Panc1 (cell line): Measurements from ENCODE around the gene JOSD2.

ENCODE experiments used
- POLR2AphosphoS5 ChIP-seq: IDR thresholded peaks from 2 replicates; pipeline ENCODE4 v1.6.1; 2012; ENCODE audit warnings: mild to moderate bottlenecking, low read depth, low read length, moderate library complexity
- SIN3A ChIP-seq: IDR thresholded peaks from 2 replicates; pipeline ENCODE4 v1.6.1; 2012; ENCODE audit warnings: low read depth, mild to moderate bottlenecking, low read length, moderate library complexity, borderline replicate concordance; ENCODE audit not compliant: insufficient read depth
- TF ChIP-seq, protein P1 (sequence below): fragments of 450-650 bp; IDR thresholded peaks from 2 replicates; pipeline ENCODE4 v1.5.1; 2017; ENCODE audit warnings: mild to moderate bottlenecking
- TF ChIP-seq, protein P2 (sequence below), 2 experiments: IDR thresholded peaks; 2 replicates each; pipeline ENCODE4 v1.6.1; 2011 to 2012; ENCODE audit warnings: low read depth in 2 of 2, control low read depth in 1 of 2, low read length in 1 of 2, mild to moderate bottlenecking in 1 of 2, moderate library complexity in 1 of 2; ENCODE audit not compliant: insufficient read depth in 1 of 2

DNA sequence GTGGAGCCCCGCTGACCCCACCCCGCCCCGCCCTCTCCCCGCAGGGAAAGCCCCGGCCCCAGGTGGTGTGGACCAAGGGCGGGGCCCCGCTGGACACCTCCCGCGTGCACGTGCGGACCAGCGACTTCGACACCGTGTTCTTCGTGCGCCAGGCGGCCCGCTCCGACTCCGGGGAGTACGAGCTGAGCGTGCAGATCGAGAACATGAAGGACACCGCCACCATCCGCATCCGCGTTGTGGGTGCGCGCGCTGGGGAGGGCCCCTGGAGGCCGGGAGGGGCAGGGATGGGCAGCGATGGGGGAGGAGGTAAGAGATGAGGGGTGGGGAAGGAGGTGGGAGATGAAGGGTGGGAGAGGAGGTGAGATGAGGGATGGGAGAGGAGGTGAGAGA is 51.9 kb downstream of the JOSD2 start:
- TF ChIP-seq, protein P1, sequence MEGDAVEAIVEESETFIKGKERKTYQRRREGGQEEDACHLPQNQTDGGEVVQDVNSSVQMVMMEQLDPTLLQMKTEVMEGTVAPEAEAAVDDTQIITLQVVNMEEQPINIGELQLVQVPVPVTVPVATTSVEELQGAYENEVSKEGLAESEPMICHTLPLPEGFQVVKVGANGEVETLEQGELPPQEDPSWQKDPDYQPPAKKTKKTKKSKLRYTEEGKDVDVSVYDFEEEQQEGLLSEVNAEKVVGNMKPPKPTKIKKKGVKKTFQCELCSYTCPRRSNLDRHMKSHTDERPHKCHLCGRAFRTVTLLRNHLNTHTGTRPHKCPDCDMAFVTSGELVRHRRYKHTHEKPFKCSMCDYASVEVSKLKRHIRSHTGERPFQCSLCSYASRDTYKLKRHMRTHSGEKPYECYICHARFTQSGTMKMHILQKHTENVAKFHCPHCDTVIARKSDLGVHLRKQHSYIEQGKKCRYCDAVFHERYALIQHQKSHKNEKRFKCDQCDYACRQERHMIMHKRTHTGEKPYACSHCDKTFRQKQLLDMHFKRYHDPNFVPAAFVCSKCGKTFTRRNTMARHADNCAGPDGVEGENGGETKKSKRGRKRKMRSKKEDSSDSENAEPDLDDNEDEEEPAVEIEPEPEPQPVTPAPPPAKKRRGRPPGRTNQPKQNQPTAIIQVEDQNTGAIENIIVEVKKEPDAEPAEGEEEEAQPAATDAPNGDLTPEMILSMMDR = no peak
- TF ChIP-seq POLR2AphosphoS5 (no peak), SIN3A (no peak)
- TF ChIP-seq, protein P2, sequence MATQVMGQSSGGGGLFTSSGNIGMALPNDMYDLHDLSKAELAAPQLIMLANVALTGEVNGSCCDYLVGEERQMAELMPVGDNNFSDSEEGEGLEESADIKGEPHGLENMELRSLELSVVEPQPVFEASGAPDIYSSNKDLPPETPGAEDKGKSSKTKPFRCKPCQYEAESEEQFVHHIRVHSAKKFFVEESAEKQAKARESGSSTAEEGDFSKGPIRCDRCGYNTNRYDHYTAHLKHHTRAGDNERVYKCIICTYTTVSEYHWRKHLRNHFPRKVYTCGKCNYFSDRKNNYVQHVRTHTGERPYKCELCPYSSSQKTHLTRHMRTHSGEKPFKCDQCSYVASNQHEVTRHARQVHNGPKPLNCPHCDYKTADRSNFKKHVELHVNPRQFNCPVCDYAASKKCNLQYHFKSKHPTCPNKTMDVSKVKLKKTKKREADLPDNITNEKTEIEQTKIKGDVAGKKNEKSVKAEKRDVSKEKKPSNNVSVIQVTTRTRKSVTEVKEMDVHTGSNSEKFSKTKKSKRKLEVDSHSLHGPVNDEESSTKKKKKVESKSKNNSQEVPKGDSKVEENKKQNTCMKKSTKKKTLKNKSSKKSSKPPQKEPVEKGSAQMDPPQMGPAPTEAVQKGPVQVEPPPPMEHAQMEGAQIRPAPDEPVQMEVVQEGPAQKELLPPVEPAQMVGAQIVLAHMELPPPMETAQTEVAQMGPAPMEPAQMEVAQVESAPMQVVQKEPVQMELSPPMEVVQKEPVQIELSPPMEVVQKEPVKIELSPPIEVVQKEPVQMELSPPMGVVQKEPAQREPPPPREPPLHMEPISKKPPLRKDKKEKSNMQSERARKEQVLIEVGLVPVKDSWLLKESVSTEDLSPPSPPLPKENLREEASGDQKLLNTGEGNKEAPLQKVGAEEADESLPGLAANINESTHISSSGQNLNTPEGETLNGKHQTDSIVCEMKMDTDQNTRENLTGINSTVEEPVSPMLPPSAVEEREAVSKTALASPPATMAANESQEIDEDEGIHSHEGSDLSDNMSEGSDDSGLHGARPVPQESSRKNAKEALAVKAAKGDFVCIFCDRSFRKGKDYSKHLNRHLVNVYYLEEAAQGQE (IDR thresholded peaks at IDR 0.05; ENCODE audit: insufficient read depth in 1 of 2, low read depth in 2 of 2, low read length in 1 of 2) = no peak
